Tibial nerve (tissue), 4 donors: ENCODE measurements around the gene HMGB4. TPM values are rescaled to one million over a fixed set of nuclear protein-coding genes. Genes with fewer than 3 reads are reported as not detected.

Experiments
- DNase-seq, 2 donors: peaks; one replicate each; pipeline ENCODE4 v3.0.0-alpha.2; 2019; ENCODE audit warnings: low spot score in 2 of 2
- H3K27ac ChIP-seq, 4 donors: fragments of 200-600 bp; sonication (generic) in 3 of 4; one replicate each; pipeline ENCODE4 v1.5.1; 2017 to 2019; ENCODE audit warnings: mild to moderate bottlenecking in 1 of 4
- H3K27me3 ChIP-seq, 2 donors: fragments of 200-600 bp; sonication (generic) in 1 of 2; one replicate each; pipeline versions ENCODE4 v1.5.1 to v1.6.0; 2017 to 2019
- H3K36me3 ChIP-seq, 3 donors: fragments of 200-600 bp; sonication (generic); one replicate each; pipeline ENCODE4 v1.5.1; 2018 to 2019
- H3K4me1 ChIP-seq, 4 donors: fragments of 200-600 bp; sonication (generic) in 3 of 4; one replicate each; pipeline ENCODE4 v1.5.1; 2017 to 2019
- H3K4me3 ChIP-seq, 4 donors: fragments of 200-600 bp; sonication (generic) in 3 of 4; one replicate each; pipeline ENCODE4 v1.5.1; 2017 to 2019; ENCODE audit warnings: mild to moderate bottlenecking in 1 of 4, moderate library complexity in 1 of 4
- H3K9me3 ChIP-seq, 4 donors: fragments of 200-600 bp; sonication (generic) in 3 of 4; one replicate each; pipeline ENCODE4 v1.5.1; 2017 to 2019
- EP300 ChIP-seq, 2 donors: sonication (generic); formaldehyde crosslinking; IDR thresholded peaks; one replicate each; pipeline ENCODE4 v1.6.1; 2017; ENCODE audit warnings: antibody characterized with exemption in 2 of 2, mild to moderate bottlenecking in 1 of 2
- POLR2A ChIP-seq, 2 donors: fragments of 450-650 bp; IDR thresholded peaks; one replicate each; pipeline ENCODE4 v1.6.1; 2017; ENCODE audit warnings: antibody characterized with exemption in 2 of 2, mild to moderate bottlenecking in 2 of 2, moderate library complexity in 2 of 2
- WGBS, 2 donors: methylation state at CpG; one replicate each; pipeline ENCODE4 v1.1.5; 2018; 5-methylcytosine and 5-hydroxymethylcytosine counted together
- total RNA-seq, 4 donors: library from RNA; depleted of rRNA; stranded (reverse); fragments of >200 nt; gene quantifications; one replicate each; pipeline ENCODE4 v1.1.0, GENCODE V29; 2016
- TF ChIP-seq, protein P1 (sequence below), 5 experiments: fragments of 200-600 bp in 3 of 5; fragments of 450-650 bp in 2 of 5; sonication (generic) in 3 of 5; IDR thresholded peaks; one replicate each; pipeline ENCODE4 v1.5.1; 2016 to 2019; ENCODE audit warnings: antibody characterized with exemption in 5 of 5, mild to moderate bottlenecking in 3 of 5, moderate library complexity in 2 of 5

The HMGB4 gene
- total RNA-seq, 4 donors from 2014 or later, result not detected

DNA sequence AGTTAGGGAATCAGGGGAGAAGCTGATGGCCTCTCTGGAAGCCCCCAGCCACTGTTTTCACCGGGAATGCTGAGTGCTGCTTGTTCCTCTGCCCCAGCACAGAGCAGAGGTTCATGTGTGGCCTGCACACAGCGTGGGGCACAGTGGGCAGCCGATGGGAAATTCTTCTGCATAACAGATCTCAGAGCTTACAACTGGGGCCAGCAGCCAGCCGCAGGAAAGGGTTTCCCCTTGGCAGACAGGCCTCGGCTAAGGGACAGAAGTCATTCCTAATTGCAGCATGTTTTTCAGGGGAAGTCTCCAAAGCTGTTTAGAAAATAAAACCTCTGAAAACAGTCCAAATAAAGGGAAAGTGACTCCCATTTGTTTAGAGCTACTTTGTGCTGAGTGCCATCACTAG, 22.6 kb downstream of the HMGB4 start:
- Histone ChIP-seq H3K27me3 (no peaks in the 10 kb centered on the region), H3K27ac (no peak overlapping the region), H3K36me3 (no peaks in the 10 kb centered on the region), H3K4me1 (peaks cover 0 to 8% (median 0%) of the 10 kb centered on the region in 4 donors), H3K9me3 (no peaks in the 10 kb centered on the region), H3K4me3 (no peak overlapping the region)
- no peak for DNase-seq
- 7 to 10% methylated on average over 5 of the region's 5 CpGs for WGBS, 2 donors
- TF ChIP-seq POLR2A (IDR thresholded peaks at IDR 0.05), result no peak
- TF ChIP-seq, protein P1, sequence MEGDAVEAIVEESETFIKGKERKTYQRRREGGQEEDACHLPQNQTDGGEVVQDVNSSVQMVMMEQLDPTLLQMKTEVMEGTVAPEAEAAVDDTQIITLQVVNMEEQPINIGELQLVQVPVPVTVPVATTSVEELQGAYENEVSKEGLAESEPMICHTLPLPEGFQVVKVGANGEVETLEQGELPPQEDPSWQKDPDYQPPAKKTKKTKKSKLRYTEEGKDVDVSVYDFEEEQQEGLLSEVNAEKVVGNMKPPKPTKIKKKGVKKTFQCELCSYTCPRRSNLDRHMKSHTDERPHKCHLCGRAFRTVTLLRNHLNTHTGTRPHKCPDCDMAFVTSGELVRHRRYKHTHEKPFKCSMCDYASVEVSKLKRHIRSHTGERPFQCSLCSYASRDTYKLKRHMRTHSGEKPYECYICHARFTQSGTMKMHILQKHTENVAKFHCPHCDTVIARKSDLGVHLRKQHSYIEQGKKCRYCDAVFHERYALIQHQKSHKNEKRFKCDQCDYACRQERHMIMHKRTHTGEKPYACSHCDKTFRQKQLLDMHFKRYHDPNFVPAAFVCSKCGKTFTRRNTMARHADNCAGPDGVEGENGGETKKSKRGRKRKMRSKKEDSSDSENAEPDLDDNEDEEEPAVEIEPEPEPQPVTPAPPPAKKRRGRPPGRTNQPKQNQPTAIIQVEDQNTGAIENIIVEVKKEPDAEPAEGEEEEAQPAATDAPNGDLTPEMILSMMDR (IDR thresholded peaks at IDR 0.05), result no peak
- TF ChIP-seq EP300 (IDR thresholded peaks at IDR 0.05), result no peak

DNA sequence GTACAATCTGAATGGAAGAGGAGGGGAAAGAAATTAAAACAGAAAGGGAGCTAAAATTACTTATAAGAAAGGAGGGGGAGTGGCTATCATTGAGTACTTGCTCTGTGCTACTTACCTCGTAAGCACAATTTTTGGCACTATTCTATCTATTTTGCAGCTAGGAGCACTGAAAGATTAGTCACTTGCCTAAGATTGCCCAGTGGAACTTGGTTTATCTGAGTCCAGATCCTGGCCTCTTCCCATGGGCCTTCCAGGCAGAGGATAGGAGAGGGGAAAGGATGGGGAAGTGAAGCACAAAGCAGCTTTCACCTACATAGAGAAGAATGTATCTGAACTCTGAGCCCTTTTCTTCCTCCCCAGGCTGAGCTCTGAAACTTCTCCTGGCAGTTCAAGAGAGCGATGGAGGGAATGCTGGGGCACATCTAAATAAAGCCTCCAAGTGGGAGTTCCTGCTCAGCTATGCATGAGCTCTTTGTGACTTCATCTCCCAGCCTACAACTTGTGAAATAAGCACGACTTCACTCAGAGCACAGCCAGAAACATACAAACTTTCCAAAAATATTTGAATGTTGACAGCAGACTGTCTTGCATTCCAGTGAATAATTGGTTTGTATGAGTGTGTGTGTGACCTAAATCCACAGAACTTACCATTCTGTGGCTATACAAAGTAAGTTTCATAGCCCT, 29.4 kb downstream of the HMGB4 start:
- H3K4me3 ChIP-seq, result no peak overlapping the region
- H3K36me3 ChIP-seq, result no peaks in the 10 kb centered on the region
- peaks cover 0 to 28% (median 2%) of the 10 kb centered on the region in 4 donors for H3K4me1 ChIP-seq
- H3K27me3 ChIP-seq, result no peaks in the 10 kb centered on the region
- WGBS, 2 donors, result 22 to 25% methylated on average over 3 of the region's 3 CpGs
- peak overlapping the region; percentile 13 to 88 (median 66) for H3K27ac ChIP-seq
- H3K9me3 ChIP-seq, result no peaks in the 10 kb centered on the region
- peak in 1 of 2 donors; percentile 43 for DNase-seq
- TF ChIP-seq, protein P1 (IDR thresholded peaks at IDR 0.05), result no peak
- TF ChIP-seq EP300 (IDR thresholded peaks at IDR 0.05) (peak in 1 of 2 donors; percentile 80), POLR2A (IDR thresholded peaks at IDR 0.05) (no peak)

DNA sequence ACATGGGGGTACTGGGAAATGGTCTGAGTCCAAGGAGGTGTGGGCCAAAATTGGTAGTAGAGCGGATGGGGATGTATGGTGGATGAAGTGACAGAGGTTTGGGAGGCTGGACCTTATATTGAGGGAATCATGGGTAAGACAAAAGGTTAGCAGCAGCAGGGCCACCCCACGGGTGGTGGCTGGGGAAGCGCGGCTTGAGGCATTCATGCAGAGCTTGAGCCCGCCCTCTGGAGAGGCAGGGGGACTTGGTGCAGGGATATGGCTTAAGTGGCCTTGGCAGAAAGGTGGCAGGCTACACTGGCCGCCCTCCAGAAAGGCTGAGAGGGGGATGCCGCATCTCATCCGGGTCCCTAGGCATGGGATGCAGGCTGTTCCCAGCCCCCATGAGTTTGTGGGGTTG, 31.5 kb downstream of the HMGB4 start:
- no peaks in the 10 kb centered on the region for H3K27me3 ChIP-seq
- DNase-seq, result no peak
- H3K4me1 ChIP-seq, result peaks cover 0 to 28% (median 2%) of the 10 kb centered on the region in 4 donors
- WGBS, 2 donors, result 73 to 84% methylated on average over 7 to 8 of the region's 8 CpGs
- H3K36me3 ChIP-seq, result no peaks in the 10 kb centered on the region
- H3K4me3 ChIP-seq, result no peak overlapping the region
- TF ChIP-seq, protein P1 (IDR thresholded peaks at IDR 0.05), result no peak
- TF ChIP-seq EP300 (IDR thresholded peaks at IDR 0.05), result no peak
- TF ChIP-seq POLR2A (IDR thresholded peaks at IDR 0.05), result no peak
- no peaks in the 10 kb centered on the region for H3K9me3 ChIP-seq
- H3K27ac ChIP-seq, result no peak overlapping the region

DNA sequence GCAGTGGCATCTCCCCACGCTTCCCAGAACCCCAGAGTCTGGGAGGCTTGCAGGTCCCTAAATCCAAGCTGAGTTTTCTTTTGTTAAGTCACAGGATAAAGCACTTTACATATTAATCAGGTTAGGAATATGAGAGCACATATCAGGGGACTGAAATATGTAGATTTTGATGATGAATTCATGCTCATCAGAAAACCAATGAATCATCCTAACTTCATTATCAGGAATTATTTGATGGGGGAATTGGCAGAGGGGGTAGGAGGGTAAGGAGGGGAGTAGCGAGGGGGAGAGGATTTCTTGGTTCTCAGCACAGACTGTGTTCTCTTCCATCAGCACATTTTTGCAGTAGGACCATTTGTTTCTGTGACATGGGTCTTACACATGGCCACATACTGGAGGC, 32.1 kb downstream of the HMGB4 start:
- TF ChIP-seq, protein P1 (IDR thresholded peaks at IDR 0.05), result no peak
- TF ChIP-seq EP300 (IDR thresholded peaks at IDR 0.05) (no peak), POLR2A (IDR thresholded peaks at IDR 0.05) (no peak)
- no peak overlapping the region for H3K4me3 ChIP-seq
- no peaks in the 10 kb centered on the region for H3K9me3 ChIP-seq
- H3K27ac ChIP-seq, result no peak overlapping the region
- no peaks in the 10 kb centered on the region for H3K27me3 ChIP-seq
- 90 to 92% methylated on average over 2 of the region's 2 CpGs for WGBS, 2 donors
- no peak for DNase-seq
- H3K4me1 ChIP-seq, result peaks cover 0 to 28% (median 2%) of the 10 kb centered on the region in 4 donors
- H3K36me3 ChIP-seq, result no peaks in the 10 kb centered on the region

DNA sequence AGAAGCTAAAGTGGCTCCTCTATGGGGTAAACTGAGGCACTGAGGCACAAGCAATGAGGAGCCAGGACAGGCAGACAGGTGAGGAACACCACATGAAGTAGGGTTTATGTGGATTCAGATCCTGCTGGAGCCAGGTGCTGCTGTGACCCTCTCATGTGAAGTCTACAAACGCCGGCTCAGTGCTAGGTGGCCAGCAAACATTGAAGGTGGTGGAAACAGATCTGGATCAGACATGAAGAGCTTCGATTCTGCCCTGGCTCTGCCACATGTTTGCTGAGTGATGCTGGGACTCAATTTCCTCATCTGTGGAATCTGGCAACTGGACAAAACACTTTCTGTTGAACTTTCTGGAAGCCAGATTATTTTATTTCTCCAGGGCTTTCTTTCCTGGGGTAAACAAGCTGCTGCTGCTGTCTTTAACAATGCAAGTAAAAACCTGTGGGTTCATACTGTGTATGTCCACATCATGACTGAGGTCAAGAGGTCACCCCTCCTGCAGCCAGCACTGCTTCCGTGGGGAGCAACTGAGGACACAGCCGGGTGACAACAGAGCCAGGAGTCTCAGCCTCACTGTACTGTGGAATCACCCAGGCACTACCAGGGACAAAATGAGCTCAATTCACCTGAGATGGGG, 33.3 kb downstream of the HMGB4 start:
- peak; percentile 32 to 48 for DNase-seq
- Histone ChIP-seq H3K27ac (peak overlapping the region in 1 of 4 donors; percentile 21), H3K4me1 (peaks cover 0 to 28% (median 2%) of the 10 kb centered on the region in 4 donors), H3K4me3 (no peak overlapping the region), H3K36me3 (no peaks in the 10 kb centered on the region), H3K27me3 (no peaks in the 10 kb centered on the region), H3K9me3 (no peaks in the 10 kb centered on the region)
- TF ChIP-seq, protein P1 (IDR thresholded peaks at IDR 0.05), result no peak
- no peak for TF ChIP-seq POLR2A (IDR thresholded peaks at IDR 0.05)
- peak in 1 of 2 donors; percentile 23 for TF ChIP-seq EP300 (IDR thresholded peaks at IDR 0.05)
- 51 to 56% methylated on average over 5 of the region's 5 CpGs for WGBS, 2 donors
